HG02852 (cell line): ENCODE results near the gene NPAS4.
"Not testable (repeated sequence)": the region's sequence is repeated elsewhere in the genome, so short reads cannot be mapped to it uniquely, and the experiment has no call there.

Experiments
- ATAC-seq: cut with Tn5 transposase; IDR thresholded peaks from one replicate; pipeline ENCODE4 v1.9.1; 2021; ENCODE audit warnings: mild to moderate bottlenecking, moderate library complexity; ENCODE audit not compliant: unreplicated experiment

The NPAS4 gene

GRCh38 chr11:66417000-66417399, 3.8 kb upstream of the NPAS4 start:
- ATAC-seq = no peak

GRCh38 chr11:66418168-66418985, 2.5 kb upstream of the NPAS4 start:
- ATAC-seq = no peak

GRCh38 chr11:66418986-66419308, 1.9 kb upstream of the NPAS4 start:
- ATAC-seq = no peak

- ATAC-seq = no peak
Measured at GRCh38 chr11:66419825-66420224, 1.0 kb upstream of the NPAS4 start.

GRCh38 chr11:66421492-66422205, 814 bp downstream of the NPAS4 start:
- ATAC-seq = no peak

GRCh38 chr11:66426314-66426713, 5.5 kb downstream of the NPAS4 start:
- ATAC-seq = no peak

GRCh38 chr11:66428933-66429332, 8.1 kb downstream of the NPAS4 start:
- no peak for ATAC-seq

GRCh38 chr11:66429983-66430602, 9.3 kb downstream of the NPAS4 start:
- ATAC-seq = no peak

GRCh38 chr11:66431287-66431686, 10.5 kb downstream of the NPAS4 start:
- ATAC-seq = not testable (repeated sequence)

GRCh38 chr11:66431871-66432329, 11.1 kb downstream of the NPAS4 start:
- ATAC-seq = not testable (repeated sequence)

- no peak for ATAC-seq
Measured at GRCh38 chr11:66432597-66432996, 11.8 kb downstream of the NPAS4 start.

GRCh38 chr11:66437979-66438503, 17.2 kb downstream of the NPAS4 start:
- no peak for ATAC-seq

- ATAC-seq = peak; percentile 85
Measured at GRCh38 chr11:66438504-66439466, 17.9 kb downstream of the NPAS4 start, which contains the start of gene MRPL11. Gene MRPL11 (minus strand): TSS chr11:66438848. CDS start chr11:66438754, 94 bp downstream.

GRCh38 chr11:66440101-66440939, 19.5 kb downstream of the NPAS4 start:
- ATAC-seq = not testable (repeated sequence)

- ATAC-seq = not testable (repeated sequence)
Measured at GRCh38 chr11:66440940-66441282, 20.1 kb downstream of the NPAS4 start.

- ATAC-seq = no peak
Measured at GRCh38 chr11:66443602-66444001, 22.8 kb downstream of the NPAS4 start.

- ATAC-seq = no peak
Measured at GRCh38 chr11:66447012-66447411, 26.2 kb downstream of the NPAS4 start.

GRCh38 chr11:66448523-66448922, 27.7 kb downstream of the NPAS4 start:
- no peak for ATAC-seq

GRCh38 chr11:66450560-66450959, 29.7 kb downstream of the NPAS4 start:
- no peak for ATAC-seq
